ENCODE data around the gene KLK2. TPM values are rescaled to one million over a fixed set of nuclear protein-coding genes. Genes with fewer than 3 reads are reported as not detected.

KLK2 gene
- total and polyA plus RNA-seq, 4 donors: not detected

DNA sequence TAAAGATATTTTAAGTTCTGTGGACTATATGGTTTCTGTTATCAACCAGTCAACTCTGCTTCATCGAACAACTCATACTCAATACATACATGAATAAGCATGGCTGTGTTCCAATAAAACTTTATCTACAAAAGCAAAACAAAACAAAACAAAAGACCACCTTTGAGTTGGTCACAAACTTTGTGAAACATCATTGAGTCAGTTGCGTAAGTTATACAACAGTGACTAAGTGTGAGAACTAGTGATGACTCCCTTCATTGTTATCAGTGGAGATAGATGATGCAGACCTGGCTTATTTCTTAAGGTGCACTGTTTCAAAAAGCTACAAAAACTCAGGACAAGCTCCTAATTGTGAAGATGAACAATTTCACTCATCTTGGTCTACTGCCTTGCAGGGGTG lies 52.5 kb downstream of the KLK2 start:
- no peak overlapping the region for H3K27ac ChIP-seq (ENCODE audit: low read depth in 1 of 2, low read length in 1 of 2)
- H3K4me1 ChIP-seq (ENCODE audit: control insufficient read depth in 5 of 5, insufficient read depth in 5 of 5, low read length in 5 of 5): no peaks in the 10 kb centered on the region
- no peak for DNase-seq
- peaks cover 0 to 9% (median 2%) of the 10 kb centered on the region in 3 donors for H3K27me3 ChIP-seq (ENCODE audit: control insufficient read depth in 3 of 3, insufficient read depth in 3 of 3, low read length in 2 of 3)
- 92% methylated on average over 2 of the region's 2 CpGs for WGBS, 2 donors
- TF ChIP-seq, protein P1, sequence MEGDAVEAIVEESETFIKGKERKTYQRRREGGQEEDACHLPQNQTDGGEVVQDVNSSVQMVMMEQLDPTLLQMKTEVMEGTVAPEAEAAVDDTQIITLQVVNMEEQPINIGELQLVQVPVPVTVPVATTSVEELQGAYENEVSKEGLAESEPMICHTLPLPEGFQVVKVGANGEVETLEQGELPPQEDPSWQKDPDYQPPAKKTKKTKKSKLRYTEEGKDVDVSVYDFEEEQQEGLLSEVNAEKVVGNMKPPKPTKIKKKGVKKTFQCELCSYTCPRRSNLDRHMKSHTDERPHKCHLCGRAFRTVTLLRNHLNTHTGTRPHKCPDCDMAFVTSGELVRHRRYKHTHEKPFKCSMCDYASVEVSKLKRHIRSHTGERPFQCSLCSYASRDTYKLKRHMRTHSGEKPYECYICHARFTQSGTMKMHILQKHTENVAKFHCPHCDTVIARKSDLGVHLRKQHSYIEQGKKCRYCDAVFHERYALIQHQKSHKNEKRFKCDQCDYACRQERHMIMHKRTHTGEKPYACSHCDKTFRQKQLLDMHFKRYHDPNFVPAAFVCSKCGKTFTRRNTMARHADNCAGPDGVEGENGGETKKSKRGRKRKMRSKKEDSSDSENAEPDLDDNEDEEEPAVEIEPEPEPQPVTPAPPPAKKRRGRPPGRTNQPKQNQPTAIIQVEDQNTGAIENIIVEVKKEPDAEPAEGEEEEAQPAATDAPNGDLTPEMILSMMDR (IDR thresholded peaks at IDR 0.05; ENCODE audit: control extremely low read depth, extremely low read depth): no peak
- no peak overlapping the region for H3K9ac ChIP-seq (ENCODE audit: insufficient read depth in 1 of 2, low read length in 2 of 2)
- no peaks in the 10 kb centered on the region for H3K36me3 ChIP-seq (ENCODE audit: control insufficient read depth in 4 of 4, insufficient read depth in 4 of 4, low read length in 4 of 4)
- no peak for ATAC-seq (ENCODE audit: insufficient read depth, low FRiP score)
- H3K4me3 ChIP-seq: no peak overlapping the region
- H3K9me3 ChIP-seq (ENCODE audit: control insufficient read depth in 4 of 4, insufficient read depth in 3 of 4, low read length in 3 of 4): no peaks in the 10 kb centered on the region

DNA sequence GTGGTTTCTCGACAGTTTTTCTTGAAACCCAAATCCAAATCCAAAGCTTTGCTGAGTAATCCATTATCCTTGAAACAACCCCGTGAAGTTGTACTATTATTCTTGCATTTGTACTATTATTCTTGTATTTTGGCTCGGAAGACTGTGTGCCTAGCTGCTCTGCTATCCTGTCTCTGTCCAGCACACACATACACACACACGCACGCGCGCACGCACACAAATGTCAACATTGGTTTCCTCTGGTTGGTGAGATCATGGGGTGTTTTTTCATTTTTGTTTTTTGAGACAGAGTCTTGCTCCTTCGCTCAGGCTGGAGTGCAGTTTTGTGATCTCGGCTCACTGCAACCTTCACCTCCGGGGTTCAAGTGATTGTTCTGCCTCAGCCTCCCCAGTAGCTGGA lies 52.9 kb downstream of the KLK2 start:
- no peaks in the 10 kb centered on the region for H3K36me3 ChIP-seq (ENCODE audit: control insufficient read depth in 4 of 4, insufficient read depth in 4 of 4, low read length in 4 of 4)
- no peak overlapping the region for H3K4me3 ChIP-seq
- TF ChIP-seq, protein P1 (IDR thresholded peaks at IDR 0.05; ENCODE audit: control extremely low read depth, extremely low read depth): no peak
- WGBS, 2 donors: 65 to 79% methylated on average over 11 of the region's 11 CpGs
- H3K9ac ChIP-seq (ENCODE audit: insufficient read depth in 1 of 2, low read length in 2 of 2): no peak overlapping the region
- ATAC-seq (ENCODE audit: insufficient read depth, low FRiP score) (no peak), DNase-seq (no peak)
- H3K27ac ChIP-seq (ENCODE audit: low read depth in 1 of 2, low read length in 1 of 2): no peak overlapping the region
- H3K4me1 ChIP-seq (ENCODE audit: control insufficient read depth in 5 of 5, insufficient read depth in 5 of 5, low read length in 5 of 5): no peaks in the 10 kb centered on the region
- H3K27me3 ChIP-seq (ENCODE audit: control insufficient read depth in 3 of 3, insufficient read depth in 3 of 3, low read length in 2 of 3): peaks cover 0 to 12% (median 2%) of the 10 kb centered on the region in 3 donors
- no peaks in the 10 kb centered on the region for H3K9me3 ChIP-seq (ENCODE audit: control insufficient read depth in 4 of 4, insufficient read depth in 3 of 4, low read length in 3 of 4)

DNA sequence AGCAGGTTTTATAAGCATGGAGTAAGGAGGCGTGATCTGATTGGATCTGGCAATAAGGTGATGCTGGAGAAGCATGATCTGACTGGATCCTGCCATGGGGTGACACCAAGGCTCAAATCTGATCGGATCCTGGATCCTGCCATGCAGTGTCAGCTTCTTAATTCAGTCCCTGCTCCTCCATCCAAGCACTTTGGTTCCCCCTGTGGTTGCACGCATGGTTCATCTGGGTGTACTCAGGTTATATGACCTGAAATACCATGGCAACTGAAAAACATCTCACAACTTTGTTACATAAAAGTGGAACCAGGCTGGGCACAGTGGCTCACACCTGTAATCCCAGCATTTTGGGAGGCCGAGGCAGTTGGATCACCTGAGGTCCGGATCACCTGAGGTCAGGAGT lies 55.6 kb downstream of the KLK2 start:
- no peak overlapping the region for H3K9ac ChIP-seq (ENCODE audit: insufficient read depth in 1 of 2, low read length in 2 of 2)
- DNase-seq: no peak
- TF ChIP-seq, protein P1 (IDR thresholded peaks at IDR 0.05; ENCODE audit: control extremely low read depth, extremely low read depth): no peak
- 77 to 82% methylated on average over 5 of the region's 5 CpGs for WGBS, 2 donors
- no peak overlapping the region for H3K4me3 ChIP-seq
- no peaks in the 10 kb centered on the region for H3K4me1 ChIP-seq (ENCODE audit: control insufficient read depth in 5 of 5, insufficient read depth in 5 of 5, low read length in 5 of 5)
- H3K9me3 ChIP-seq (ENCODE audit: control insufficient read depth in 4 of 4, insufficient read depth in 3 of 4, low read length in 3 of 4): no peaks in the 10 kb centered on the region
- ATAC-seq (ENCODE audit: insufficient read depth, low FRiP score): no peak
- peaks cover 0 to 13% (median 2%) of the 10 kb centered on the region in 3 donors for H3K27me3 ChIP-seq (ENCODE audit: control insufficient read depth in 3 of 3, insufficient read depth in 3 of 3, low read length in 2 of 3)
- H3K36me3 ChIP-seq (ENCODE audit: control insufficient read depth in 4 of 4, insufficient read depth in 4 of 4, low read length in 4 of 4): no peaks in the 10 kb centered on the region
- no peak overlapping the region for H3K27ac ChIP-seq (ENCODE audit: low read depth in 1 of 2, low read length in 1 of 2)

Other genes with a start within 250 kb of the KLK2 start
- 1 to 10 TPM in 1 of 2 donors, under 1 TPM in 1; 0.60 to 1.5 TPM for gene SYT3, start 233.6 kb upstream of the KLK2 start, total RNA-seq
- gene SYT3, start 233.6 kb upstream of the KLK2 start, polyA plus RNA-seq: under 1 TPM; 0.23 to 0.81 TPM
- 1 to 10 TPM in 1 of 2 donors, not detected in 1; 2.5 TPM for gene C19orf81, start 224.0 kb upstream of the KLK2 start, total RNA-seq
- 1 to 10 TPM; 1.3 to 1.7 TPM for gene C19orf81, start 224.0 kb upstream of the KLK2 start, polyA plus RNA-seq
- 1 to 10 TPM in 1 of 2 donors, under 1 TPM in 1; 0.15 to 1.2 TPM for gene SHANK1, start 153.6 kb upstream of the KLK2 start, total RNA-seq
- under 1 TPM; 0.18 to 0.24 TPM for gene SHANK1, start 153.6 kb upstream of the KLK2 start, polyA plus RNA-seq
- gene CLEC11A, start 150.1 kb upstream of the KLK2 start, total RNA-seq: 10 to 100 TPM in 1 of 2 donors, 1 to 10 TPM in 1; 7.7 to 24.6 TPM
- gene CLEC11A, start 150.1 kb upstream of the KLK2 start, polyA plus RNA-seq: 10 to 100 TPM in 1 of 2 donors, 1 to 10 TPM in 1; 8.5 to 13.7 TPM
- not detected for gene GPR32, start 103.0 kb upstream of the KLK2 start, total RNA-seq
- not detected for gene GPR32, start 103.0 kb upstream of the KLK2 start, polyA plus RNA-seq
- not detected for gene ACP4, start 83.0 kb upstream of the KLK2 start, total RNA-seq
- gene ACP4, start 83.0 kb upstream of the KLK2 start, polyA plus RNA-seq: not detected
- gene KLK1, start 49.7 kb upstream of the KLK2 start, total RNA-seq: under 1 TPM in 1 of 2 donors, not detected in 1; 0.92 TPM
- gene KLK1, start 49.7 kb upstream of the KLK2 start, polyA plus RNA-seq: under 1 TPM; 0.25 to 0.83 TPM
- gene KLK15, start 39.9 kb upstream of the KLK2 start, total RNA-seq: not detected
- gene KLK15, start 39.9 kb upstream of the KLK2 start, polyA plus RNA-seq: not detected
- gene KLK3, start 18.5 kb upstream of the KLK2 start, total RNA-seq: not detected
- gene KLK3, start 18.5 kb upstream of the KLK2 start, polyA plus RNA-seq: not detected
- gene KLK4, start 38.0 kb downstream of the KLK2 start, total RNA-seq: not detected
- under 1 TPM; 0.03 to 0.26 TPM for gene KLK4, start 38.0 kb downstream of the KLK2 start, polyA plus RNA-seq
- under 1 TPM in 1 of 2 donors, not detected in 1; 0.60 TPM for gene KLK5, start 79.6 kb downstream of the KLK2 start, total RNA-seq
- gene KLK5, start 79.6 kb downstream of the KLK2 start, polyA plus RNA-seq: under 1 TPM in 1 of 2 donors, not detected in 1; 0.06 TPM
- gene KLK6, start 96.2 kb downstream of the KLK2 start, total RNA-seq: not detected
- gene KLK6, start 96.2 kb downstream of the KLK2 start, polyA plus RNA-seq: not detected
- under 1 TPM in 1 of 2 donors, not detected in 1; 0.31 TPM for gene KLK7, start 110.5 kb downstream of the KLK2 start, total RNA-seq
- under 1 TPM; 0.05 to 0.14 TPM for gene KLK7, start 110.5 kb downstream of the KLK2 start, polyA plus RNA-seq
- gene KLK8, start 128.2 kb downstream of the KLK2 start, total RNA-seq: not detected
- gene KLK8, start 128.2 kb downstream of the KLK2 start, polyA plus RNA-seq: under 1 TPM; 0.39 to 0.74 TPM
- gene KLK10, start 146.3 kb downstream of the KLK2 start, total RNA-seq: 10 to 100 TPM in 1 of 2 donors, 1 to 10 TPM in 1; 9.8 to 24.3 TPM
- gene KLK10, start 146.3 kb downstream of the KLK2 start, polyA plus RNA-seq: 10 to 100 TPM; 15.5 to 34.2 TPM
- 10 to 100 TPM; 14.1 to 38.6 TPM for gene KLK11, start 153.2 kb downstream of the KLK2 start, total RNA-seq
- 10 to 100 TPM; 15.3 to 23.6 TPM for gene KLK11, start 153.2 kb downstream of the KLK2 start, polyA plus RNA-seq
- 10 to 100 TPM in 1 of 2 donors, 1 to 10 TPM in 1; 7.3 to 14.4 TPM for gene KLK12, start 161.6 kb downstream of the KLK2 start, total RNA-seq
- gene KLK12, start 161.6 kb downstream of the KLK2 start, polyA plus RNA-seq: 1 to 10 TPM; 1.9 to 9.5 TPM
- 1 to 10 TPM in 1 of 2 donors, under 1 TPM in 1; 0.65 to 9.3 TPM for gene KLK13, start 191.7 kb downstream of the KLK2 start, total RNA-seq
- gene KLK13, start 191.7 kb downstream of the KLK2 start, polyA plus RNA-seq: 1 to 10 TPM; 1.7 to 4.5 TPM
- gene KLK14, start 209.4 kb downstream of the KLK2 start, total RNA-seq: 1 to 10 TPM in 1 of 2 donors, under 1 TPM in 1; 0.46 to 3.9 TPM
- gene KLK14, start 209.4 kb downstream of the KLK2 start, polyA plus RNA-seq: 1 to 10 TPM in 1 of 2 donors, under 1 TPM in 1; 0.49 to 1.3 TPM
- gene CTU1, start 235.0 kb downstream of the KLK2 start, total RNA-seq: 1 to 10 TPM; 3.2 to 9.8 TPM
- gene CTU1, start 235.0 kb downstream of the KLK2 start, polyA plus RNA-seq: 1 to 10 TPM; 2.5 to 4.4 TPM